Measurements from ENCODE around the gene KCNIP1.

Gene KCNIP1

GRCh38 chr5:170563824-170564567 lies 60.2 kb downstream of the KCNIP1 start:
- no peak for DNase-seq (ENCODE audit: low read depth)

- DNase-seq (ENCODE audit: low read depth): no peak
Measured at GRCh38 chr5:170565072-170565471, 61.3 kb downstream of the KCNIP1 start.

GRCh38 chr5:170569101-170569500 lies 65.3 kb downstream of the KCNIP1 start:
- no peak for DNase-seq (ENCODE audit: low read depth)

- DNase-seq (ENCODE audit: low read depth): no peak
Measured at GRCh38 chr5:170570476-170570875, 66.7 kb downstream of the KCNIP1 start.

- no peak for DNase-seq (ENCODE audit: low read depth)
Measured at GRCh38 chr5:170571281-170571731, 67.5 kb downstream of the KCNIP1 start.

GRCh38 chr5:170571875-170572852 lies 68.3 kb downstream of the KCNIP1 start:
- no peak for DNase-seq (ENCODE audit: low read depth)

GRCh38 chr5:170573114-170573513 lies 69.3 kb downstream of the KCNIP1 start:
- DNase-seq (ENCODE audit: low read depth): no peak

- no peak for DNase-seq (ENCODE audit: low read depth)
Measured at GRCh38 chr5:170573660-170574059, 69.8 kb downstream of the KCNIP1 start.

GRCh38 chr5:170576602-170577535 lies 73.0 kb downstream of the KCNIP1 start:
- no peak for DNase-seq (ENCODE audit: low read depth)

GRCh38 chr5:170579601-170580000 lies 75.8 kb downstream of the KCNIP1 start:
- no peak for DNase-seq (ENCODE audit: low read depth)

GRCh38 chr5:170581211-170581610 lies 77.4 kb downstream of the KCNIP1 start:
- DNase-seq (ENCODE audit: low read depth): no peak

- DNase-seq (ENCODE audit: low read depth): no peak
Measured at GRCh38 chr5:170582644-170583330, 79.0 kb downstream of the KCNIP1 start.

- no peak for DNase-seq (ENCODE audit: low read depth)
Measured at GRCh38 chr5:170584003-170584402, 80.2 kb downstream of the KCNIP1 start.

GRCh38 chr5:170584450-170585058 lies 80.7 kb downstream of the KCNIP1 start:
- no peak for DNase-seq (ENCODE audit: low read depth)

GRCh38 chr5:170585273-170585948 lies 81.6 kb downstream of the KCNIP1 start:
- DNase-seq (ENCODE audit: low read depth): no peak

GRCh38 chr5:170587808-170588207 lies 84.0 kb downstream of the KCNIP1 start:
- no peak for DNase-seq (ENCODE audit: low read depth)

- no peak for DNase-seq (ENCODE audit: low read depth)
Measured at GRCh38 chr5:170589643-170590042, 85.8 kb downstream of the KCNIP1 start.

GRCh38 chr5:170590566-170590965 lies 86.7 kb downstream of the KCNIP1 start:
- no peak for DNase-seq (ENCODE audit: low read depth)

GRCh38 chr5:170591054-170591453 lies 87.2 kb downstream of the KCNIP1 start:
- DNase-seq (ENCODE audit: low read depth): no peak

GRCh38 chr5:170596482-170597044 lies 92.7 kb downstream of the KCNIP1 start:
- DNase-seq (ENCODE audit: low read depth): no peak
